CMK (cell line): ENCODE data around the gene DCP1B.
"Not testable (repeated sequence)": the region's sequence is repeated elsewhere in the genome, so short reads cannot be mapped to it uniquely, and the experiment has no call there.

Source experiments
- DNase-seq: peaks from one replicate; pipeline ENCODE4 v3.0.0-alpha.2; 2010; ENCODE audit warnings: low read depth

The DCP1B gene

GRCh38 chr12:1977109-1977508 lies 27.1 kb downstream of the DCP1B start:
- no peak for DNase-seq

- no peak for DNase-seq
Observed at GRCh38 chr12:1974812-1975211, 29.4 kb downstream of the DCP1B start.

GRCh38 chr12:1972856-1973317 lies 31.4 kb downstream of the DCP1B start:
- DNase-seq = no peak

GRCh38 chr12:1972260-1972659 lies 32.0 kb downstream of the DCP1B start:
- no peak for DNase-seq

- DNase-seq = no peak
Observed at GRCh38 chr12:1970331-1970900, 33.8 kb downstream of the DCP1B start.

- DNase-seq = no peak
Observed at GRCh38 chr12:1966561-1967226, 37.6 kb downstream of the DCP1B start.

GRCh38 chr12:1965916-1966315 lies 38.3 kb downstream of the DCP1B start:
- DNase-seq = no peak

- DNase-seq = no peak
Observed at GRCh38 chr12:1962051-1963020, 41.9 kb downstream of the DCP1B start.

- no peak for DNase-seq
Observed at GRCh38 chr12:1956716-1957115, 47.5 kb downstream of the DCP1B start.

- DNase-seq = no peak
Observed at GRCh38 chr12:1949771-1950470, 54.3 kb downstream of the DCP1B start.

GRCh38 chr12:1948883-1949282 lies 55.4 kb downstream of the DCP1B start:
- DNase-seq = no peak

- DNase-seq = no peak
Observed at GRCh38 chr12:1947081-1947480, 57.2 kb downstream of the DCP1B start.

GRCh38 chr12:1946296-1946695 lies 58.0 kb downstream of the DCP1B start:
- DNase-seq = no peak

- not testable (repeated sequence) for DNase-seq
Observed at GRCh38 chr12:1945502-1945901, 58.8 kb downstream of the DCP1B start.

- peak; percentile 67 for DNase-seq
Observed at GRCh38 chr12:1939801-1940607, 64.3 kb downstream of the DCP1B start.

- DNase-seq = no peak
Observed at GRCh38 chr12:1939331-1939730, 64.9 kb downstream of the DCP1B start.

- DNase-seq = no peak
Observed at GRCh38 chr12:1937481-1938224, 66.6 kb downstream of the DCP1B start.

GRCh38 chr12:1936406-1937320 lies 67.6 kb downstream of the DCP1B start:
- no peak for DNase-seq

- no peak for DNase-seq
Observed at GRCh38 chr12:1935700-1936378, 68.4 kb downstream of the DCP1B start.
